Mesenchymal stem cell (in vitro differentiated cells and primary cell): ENCODE results near the gene MTHFD1L.
"Not testable (repeated sequence)": the region's sequence is repeated elsewhere in the genome, so short reads cannot be mapped to it uniquely, and the experiment has no call there.

Source experiments
- DNase-seq: peaks from one replicate; pipeline ENCODE4 v3.0.0-alpha.2; 2013
- H2AFZ ChIP-seq: one replicate; pipeline ENCODE4 v1.6.1; 2013; ENCODE audit warnings: low read depth, mild to moderate bottlenecking, control low read depth, inconsistent platforms, low read length, moderate library complexity
- H2AK5ac ChIP-seq: 2 replicates; pipeline ENCODE4 v1.6.1; 2013; ENCODE audit warnings: low read length, moderate library complexity, mild to moderate bottlenecking, inconsistent platforms; ENCODE audit not compliant: severe bottlenecking
- H2BK120ac ChIP-seq: one replicate; pipeline ENCODE4 v1.6.1; 2013; ENCODE audit warnings: low read depth, mild to moderate bottlenecking, inconsistent platforms, low read length, moderate library complexity
- H2BK12ac ChIP-seq, 2 experiments: one replicate each; pipeline ENCODE4 v1.6.1; 2013; ENCODE audit warnings: inconsistent platforms in 2 of 2, low read length in 2 of 2, mild to moderate bottlenecking in 2 of 2, moderate library complexity in 2 of 2, control low read depth in 1 of 2
- H2BK15ac ChIP-seq: one replicate; pipeline ENCODE4 v1.6.1; 2013; ENCODE audit warnings: mild to moderate bottlenecking, low read depth, inconsistent platforms; ENCODE audit not compliant: poor library complexity, severe bottlenecking
- H2BK5ac ChIP-seq: 2 replicates; pipeline ENCODE4 v1.6.1; 2013; ENCODE audit warnings: low read depth, mild to moderate bottlenecking, low read length, control low read depth, inconsistent platforms; ENCODE audit not compliant: poor library complexity, severe bottlenecking
- H3K14ac ChIP-seq, 2 experiments: one replicate each; pipeline ENCODE4 v1.6.1; 2013; ENCODE audit warnings: inconsistent platforms in 2 of 2, low read length in 2 of 2, control low read depth in 1 of 2, mild to moderate bottlenecking in 1 of 2, moderate library complexity in 1 of 2
- H3K18ac ChIP-seq, 2 experiments: one replicate each; pipeline ENCODE4 v1.6.1; 2013; ENCODE audit warnings: inconsistent platforms in 2 of 2, low read length in 2 of 2, control low read depth in 1 of 2, low read depth in 1 of 2, mild to moderate bottlenecking in 1 of 2
- H3K23ac ChIP-seq, 2 experiments: one replicate each; pipeline ENCODE4 v1.6.1; 2013; ENCODE audit warnings: inconsistent platforms in 2 of 2, low read length in 2 of 2, mild to moderate bottlenecking in 2 of 2, moderate library complexity in 2 of 2, control low read depth in 1 of 2
- H3K27ac ChIP-seq: 2 replicates; pipeline ENCODE4 v1.5.1; 2013; ENCODE audit warnings: mild to moderate bottlenecking, moderate library complexity, low read length, control low read depth, inconsistent platforms; ENCODE audit not compliant: poor library complexity, severe bottlenecking
- H3K27me3 ChIP-seq, 2 experiments: 2 replicates each; pipeline versions ENCODE4 v1.6.1 to v1.7.0; 2013; ENCODE audit warnings: low read length in 2 of 2, mild to moderate bottlenecking in 2 of 2, moderate library complexity in 2 of 2, control low read depth in 1 of 2, inconsistent platforms in 1 of 2; ENCODE audit not compliant: control insufficient read depth in 1 of 2, insufficient read depth in 1 of 2
- H3K36me3 ChIP-seq, 2 experiments: 2 replicates each; pipeline versions ENCODE4 v1.6.1 to v1.7.0; 2013; ENCODE audit warnings: low read length in 2 of 2, control low read depth in 1 of 2, inconsistent platforms in 1 of 2, low read depth in 1 of 2, mild to moderate bottlenecking in 1 of 2; ENCODE audit not compliant: insufficient read depth in 2 of 2, control insufficient read depth in 1 of 2
- H3K4ac ChIP-seq, 2 experiments: one replicate each; pipeline ENCODE4 v1.6.1; 2013; ENCODE audit warnings: inconsistent platforms in 2 of 2, low read length in 2 of 2, mild to moderate bottlenecking in 2 of 2, moderate library complexity in 2 of 2, control low read depth in 1 of 2, low read depth in 1 of 2
- H3K4me1 ChIP-seq: 2 replicates; pipeline ENCODE4 v1.6.1; 2013; ENCODE audit warnings: low read depth, low read length, control low read depth; ENCODE audit not compliant: control insufficient read depth, insufficient read depth
- H3K4me2 ChIP-seq: 2 replicates; pipeline ENCODE4 v1.6.1; 2013; ENCODE audit warnings: low read length, mild to moderate bottlenecking, inconsistent platforms; ENCODE audit not compliant: poor library complexity, severe bottlenecking
- H3K4me3 ChIP-seq, 2 experiments: 2 replicates each; pipeline versions ENCODE4 v1.5.1 to v1.7.0; 2013; ENCODE audit warnings: low read length in 2 of 2, mild to moderate bottlenecking in 2 of 2, control low read depth in 1 of 2, low read depth in 1 of 2; ENCODE audit not compliant: insufficient read depth in 1 of 2
- H3K79me1 ChIP-seq: replicated peaks from 2 replicates; pipeline ENCODE4 v1.6.1; 2013; ENCODE audit warnings: mild to moderate bottlenecking, control low read depth, low read length, inconsistent platforms; ENCODE audit not compliant: poor library complexity, severe bottlenecking
- H3K9ac ChIP-seq: 2 replicates; pipeline ENCODE4 v1.7.0; 2013; ENCODE audit warnings: mild to moderate bottlenecking, low read length, moderate library complexity
- H3K9me3 ChIP-seq: 2 replicates; pipeline ENCODE4 v1.7.0; 2013; ENCODE audit warnings: mild to moderate bottlenecking, low read length; ENCODE audit not compliant: control insufficient read depth
- H4K8ac ChIP-seq: one replicate; pipeline ENCODE4 v1.6.1; 2013; ENCODE audit warnings: inconsistent platforms, mild to moderate bottlenecking, low read length, moderate library complexity
- H4K91ac ChIP-seq: one replicate; pipeline ENCODE4 v1.6.1; 2013; ENCODE audit warnings: mild to moderate bottlenecking, low read length, inconsistent platforms
- WGBS: methylation state at CpG from one replicate; pipeline ENCODE4 v1.1.7; 2013; ENCODE audit warnings: mixed read lengths; 5-methylcytosine and 5-hydroxymethylcytosine counted together

The MTHFD1L gene

GRCh38 chr6:151084275-151084674 is 218.8 kb downstream of the MTHFD1L start:
- Histone ChIP-seq H4K8ac (no peak overlapping the region), H3K14ac (no peak overlapping the region), H2BK5ac (no peak overlapping the region), H3K79me1 (peaks cover 11% of the 10 kb centered on the region), H2AK5ac (peak overlapping the region; percentile 6), H3K4ac (no peak overlapping the region), H3K4me3 (no peak overlapping the region), H2BK120ac (no peak overlapping the region), H3K9ac (no peak overlapping the region), H2BK15ac (no peak overlapping the region), H3K27ac (no peak overlapping the region), H3K36me3 (peaks cover 3 to 11% of the 10 kb centered on the region in 2 experiments), H3K18ac (no peak overlapping the region), H4K91ac (no peak overlapping the region), H2AFZ (no peak overlapping the region), H3K27me3 (no peaks in the 10 kb centered on the region), H3K23ac (no peak overlapping the region), H2BK12ac (no peak overlapping the region), H3K4me1 (peaks cover 4% of the 10 kb centered on the region), H3K9me3 (no peaks in the 10 kb centered on the region), H3K4me2 (no peak overlapping the region)
- DNase-seq, result no peak
- WGBS, result 98% methylated on average over 7 of the region's 10 CpGs

- not testable (repeated sequence) for H4K8ac ChIP-seq, H3K4ac ChIP-seq, H3K9ac ChIP-seq, H3K27ac ChIP-seq, H2BK5ac ChIP-seq, H3K4me1 ChIP-seq, H3K9me3 ChIP-seq, H2BK120ac ChIP-seq, H2AFZ ChIP-seq, H2AK5ac ChIP-seq, H3K23ac ChIP-seq, H3K18ac ChIP-seq, H3K4me3 ChIP-seq, DNase-seq, H2BK15ac ChIP-seq, H3K14ac ChIP-seq, H4K91ac ChIP-seq, H3K4me2 ChIP-seq, H3K79me1 ChIP-seq, H3K27me3 ChIP-seq, H2BK12ac ChIP-seq
- H3K36me3 ChIP-seq, result peaks cover 10 to 18% of the 10 kb centered on the region in 2 experiments
- 95% methylated on average over 4 of the region's 8 CpGs for WGBS
Observed at GRCh38 chr6:151087055-151087454, 221.6 kb downstream of the MTHFD1L start.

DNA sequence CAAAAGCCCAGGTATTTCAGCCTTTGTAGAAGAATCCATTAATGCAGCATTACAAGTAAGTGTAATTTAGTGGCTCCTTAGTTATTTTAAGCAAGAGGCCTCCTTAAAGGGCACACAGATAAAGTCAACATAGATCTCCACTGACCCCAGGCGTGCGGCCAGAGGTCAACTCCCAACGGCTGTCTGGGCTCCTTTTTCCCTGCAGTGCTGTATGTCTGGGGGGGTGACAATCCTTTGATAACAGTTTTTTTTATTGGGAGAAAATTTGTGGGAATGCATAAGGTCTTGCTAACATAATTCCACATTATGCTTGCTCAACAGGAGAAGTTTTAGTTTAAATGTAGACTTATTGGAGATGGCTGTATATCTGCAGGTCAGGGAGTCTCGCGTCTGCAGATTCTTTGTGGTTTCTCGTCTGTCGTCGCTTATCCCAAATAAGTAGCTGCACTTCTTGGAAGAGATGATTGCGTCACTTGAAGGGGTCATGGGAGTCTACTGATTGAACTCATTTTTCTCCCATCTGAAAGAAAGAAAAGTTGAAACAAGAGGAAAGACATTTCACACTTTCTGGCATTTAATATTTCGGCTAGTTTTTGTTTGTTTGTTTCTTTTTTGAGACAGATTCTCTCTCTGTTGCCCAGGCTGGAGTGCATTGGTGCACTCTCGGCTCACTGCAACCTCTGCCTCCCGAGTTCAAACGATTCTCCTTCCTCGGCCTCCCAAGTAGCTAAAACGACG is 222.5 kb downstream of the MTHFD1L start:
- H2AK5ac ChIP-seq, result peak overlapping the region; percentile 41

DNA sequence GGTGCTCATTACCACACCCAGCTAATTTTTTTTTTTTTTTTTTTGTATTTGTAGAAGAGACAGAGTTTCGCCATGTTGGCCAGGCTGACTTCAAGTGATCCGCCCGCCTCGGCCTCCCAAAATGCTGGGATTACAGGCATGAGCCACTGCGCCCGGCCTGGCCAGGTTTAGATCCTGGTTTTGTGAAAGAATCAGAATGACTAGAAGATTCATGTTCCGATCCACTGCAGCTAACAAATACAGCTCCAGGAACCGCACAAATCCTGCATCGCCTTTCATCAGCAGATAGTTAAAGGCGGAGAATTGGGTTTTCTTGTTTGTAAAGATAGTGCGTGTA is 223.1 kb downstream of the MTHFD1L start:
- DNase-seq, result no peak
- Histone ChIP-seq H2BK5ac (no peak overlapping the region), H2BK12ac (no peak overlapping the region), H3K27ac (no peak overlapping the region), H3K18ac (no peak overlapping the region), H3K9ac (no peak overlapping the region), H2BK15ac (no peak overlapping the region), H3K9me3 (no peaks in the 10 kb centered on the region), H3K4me2 (no peak overlapping the region), H3K4me3 (no peak overlapping the region), H2BK120ac (no peak overlapping the region), H3K23ac (no peak overlapping the region), H3K27me3 (no peaks in the 10 kb centered on the region), H3K79me1 (peaks cover 7% of the 10 kb centered on the region), H3K4ac (no peak overlapping the region), H2AK5ac (no peak overlapping the region), H3K36me3 (peaks cover 20 to 23% of the 10 kb centered on the region in 2 experiments), H4K8ac (no peak overlapping the region), H3K4me1 (peaks cover 4% of the 10 kb centered on the region), H2AFZ (no peak overlapping the region), H3K14ac (no peak overlapping the region), H4K91ac (no peak overlapping the region)
- 96% methylated on average over 11 of the region's 11 CpGs for WGBS

More for the DNA sequence above, 222.5 kb downstream of the MTHFD1L start:
- Histone ChIP-seq H3K4me1 (peaks cover 4% of the 10 kb centered on the region), H3K23ac (no peak overlapping the region), H4K8ac (no peak overlapping the region), H3K18ac (no peak overlapping the region), H2BK12ac (no peak overlapping the region), H3K27me3 (no peaks in the 10 kb centered on the region), H3K36me3 (peaks cover 17 to 20% of the 10 kb centered on the region in 2 experiments), H3K9me3 (no peaks in the 10 kb centered on the region), H2BK5ac (no peak overlapping the region), H2BK120ac (no peak overlapping the region), H3K14ac (no peak overlapping the region), H3K4ac (no peak overlapping the region), H3K9ac (no peak overlapping the region), H4K91ac (no peak overlapping the region), H2BK15ac (no peak overlapping the region), H3K4me2 (no peak overlapping the region), H3K27ac (no peak overlapping the region), H2AFZ (no peak overlapping the region), H3K79me1 (peaks cover 7% of the 10 kb centered on the region), H3K4me3 (no peak overlapping the region)
- peak; percentile 83 for DNase-seq
- WGBS, result 28% methylated on average over 11 of the region's 16 CpGs
